ENCODE results near the gene RPS6KA4.

DNA sequence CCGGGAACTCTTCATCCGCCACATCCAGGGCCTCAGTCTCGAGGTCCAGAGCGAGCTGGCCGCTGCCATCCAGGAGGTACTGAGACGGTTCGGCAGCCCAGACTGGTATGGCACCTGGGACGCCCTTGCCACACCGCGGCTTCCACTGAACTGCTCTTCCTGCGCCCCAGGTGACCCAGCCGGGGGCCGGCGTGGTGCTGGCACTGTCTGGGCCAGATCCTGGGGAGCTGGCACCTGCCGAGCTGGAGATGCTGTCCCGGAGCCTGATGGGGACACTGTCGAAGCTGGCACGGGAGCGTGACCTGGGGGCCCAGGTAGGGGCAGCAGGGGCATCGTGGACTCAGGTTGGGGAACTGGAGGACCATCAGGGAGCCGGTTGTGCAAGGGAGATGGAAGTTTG, 17.5 kb upstream of the RPS6KA4 start:
- TF ChIP-seq, protein P1, sequence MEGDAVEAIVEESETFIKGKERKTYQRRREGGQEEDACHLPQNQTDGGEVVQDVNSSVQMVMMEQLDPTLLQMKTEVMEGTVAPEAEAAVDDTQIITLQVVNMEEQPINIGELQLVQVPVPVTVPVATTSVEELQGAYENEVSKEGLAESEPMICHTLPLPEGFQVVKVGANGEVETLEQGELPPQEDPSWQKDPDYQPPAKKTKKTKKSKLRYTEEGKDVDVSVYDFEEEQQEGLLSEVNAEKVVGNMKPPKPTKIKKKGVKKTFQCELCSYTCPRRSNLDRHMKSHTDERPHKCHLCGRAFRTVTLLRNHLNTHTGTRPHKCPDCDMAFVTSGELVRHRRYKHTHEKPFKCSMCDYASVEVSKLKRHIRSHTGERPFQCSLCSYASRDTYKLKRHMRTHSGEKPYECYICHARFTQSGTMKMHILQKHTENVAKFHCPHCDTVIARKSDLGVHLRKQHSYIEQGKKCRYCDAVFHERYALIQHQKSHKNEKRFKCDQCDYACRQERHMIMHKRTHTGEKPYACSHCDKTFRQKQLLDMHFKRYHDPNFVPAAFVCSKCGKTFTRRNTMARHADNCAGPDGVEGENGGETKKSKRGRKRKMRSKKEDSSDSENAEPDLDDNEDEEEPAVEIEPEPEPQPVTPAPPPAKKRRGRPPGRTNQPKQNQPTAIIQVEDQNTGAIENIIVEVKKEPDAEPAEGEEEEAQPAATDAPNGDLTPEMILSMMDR (IDR thresholded peaks at IDR 0.05), result no peak
- no peak for TF ChIP-seq POLR2A (IDR thresholded peaks at IDR 0.05; ENCODE audit: low read depth)

Data from esophagus muscularis mucosa (tissue), 3 donors.